ENCODE measurements around the gene MYCN.

- TF ChIP-seq CTCF (IDR thresholded peaks at IDR 0.05): no peak
- TF ChIP-seq POLR2AphosphoS5 (IDR thresholded peaks at IDR 0.05): no peak
Measured at GRCh38 chr2:15938803-15939555, 1.4 kb upstream of the MYCN start.
